ENCODE measurements around the gene TMEM201.

DNA sequence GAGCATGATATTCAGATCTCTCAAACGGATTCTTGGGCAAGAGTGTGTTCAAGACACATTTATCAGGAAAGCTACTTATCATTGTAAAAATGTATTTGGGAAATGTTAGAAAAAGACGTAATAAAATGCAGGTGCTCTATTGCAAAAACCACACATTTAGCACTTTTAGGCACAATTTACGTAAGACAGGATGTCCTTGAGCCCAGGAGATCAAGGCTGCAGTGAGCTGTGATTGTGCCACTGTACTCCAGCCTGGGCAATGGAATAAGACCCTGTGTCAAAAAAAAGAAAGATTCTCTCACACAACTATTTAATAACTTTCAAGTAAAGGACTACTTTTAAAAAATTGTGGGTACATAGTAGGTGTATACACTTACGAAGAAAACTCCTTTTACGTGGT lies 31.1 kb upstream of the TMEM201 start:
- TF ChIP-seq, protein P1, sequence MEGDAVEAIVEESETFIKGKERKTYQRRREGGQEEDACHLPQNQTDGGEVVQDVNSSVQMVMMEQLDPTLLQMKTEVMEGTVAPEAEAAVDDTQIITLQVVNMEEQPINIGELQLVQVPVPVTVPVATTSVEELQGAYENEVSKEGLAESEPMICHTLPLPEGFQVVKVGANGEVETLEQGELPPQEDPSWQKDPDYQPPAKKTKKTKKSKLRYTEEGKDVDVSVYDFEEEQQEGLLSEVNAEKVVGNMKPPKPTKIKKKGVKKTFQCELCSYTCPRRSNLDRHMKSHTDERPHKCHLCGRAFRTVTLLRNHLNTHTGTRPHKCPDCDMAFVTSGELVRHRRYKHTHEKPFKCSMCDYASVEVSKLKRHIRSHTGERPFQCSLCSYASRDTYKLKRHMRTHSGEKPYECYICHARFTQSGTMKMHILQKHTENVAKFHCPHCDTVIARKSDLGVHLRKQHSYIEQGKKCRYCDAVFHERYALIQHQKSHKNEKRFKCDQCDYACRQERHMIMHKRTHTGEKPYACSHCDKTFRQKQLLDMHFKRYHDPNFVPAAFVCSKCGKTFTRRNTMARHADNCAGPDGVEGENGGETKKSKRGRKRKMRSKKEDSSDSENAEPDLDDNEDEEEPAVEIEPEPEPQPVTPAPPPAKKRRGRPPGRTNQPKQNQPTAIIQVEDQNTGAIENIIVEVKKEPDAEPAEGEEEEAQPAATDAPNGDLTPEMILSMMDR (IDR thresholded peaks at IDR 0.05), result no peak
- no peak for TF ChIP-seq POLR2AphosphoS5 (IDR thresholded peaks at IDR 0.05; ENCODE audit: insufficient read depth in 1 of 2, low read depth in 1 of 2)
